22Rv1 (cell line): Measurements from ENCODE around the gene CDC34.

Experiments used
- CTCF ChIP-seq: fragments of 450-650 bp; IDR thresholded peaks from 2 replicates; pipeline ENCODE4 v1.5.1; 2017; ENCODE audit warnings: mild to moderate bottlenecking
- ZFX ChIP-seq: fragments of 450-650 bp; IDR thresholded peaks from 2 replicates; pipeline ENCODE4 v1.6.1; 2017; ENCODE audit warnings: antibody characterized with exemption, borderline replicate concordance

- no peak for TF ChIP-seq CTCF
- no peak for TF ChIP-seq ZFX
These were observed 36.5 kb upstream of the CDC34 start for GRCh38 chr19:495081-495401.
